B cell (primary cell): ENCODE results near the gene IQSEC3. TPM values are rescaled to one million over a fixed set of nuclear protein-coding genes. Genes with fewer than 3 reads are reported as not detected.

Experiments used
- ATAC-seq: fragments of 200-7000 bp; cut with Tn5 transposase; one replicate; pipeline ENCODE4 v1.10.0; 2021; ENCODE audit warnings: low read depth, mild to moderate bottlenecking, moderate number of reproducible peaks, moderate library complexity
- CTCF ChIA-PET: fragments of 350-600 bp; sonication (Branson Sonifier 250); formaldehyde crosslinking; loops from one replicate; lab custom pipeline; 2021; ENCODE audit warnings: antibody characterized with exemption, inconsistent platforms; lab: Charles Lee
- POLR2A ChIA-PET: fragments of 350-600 bp; sonication (Branson Sonifier 250); formaldehyde crosslinking; loops from one replicate; lab custom pipeline; 2021; ENCODE audit warnings: antibody characterized with exemption; lab: Charles Lee
- DNase-seq: peaks from one replicate; pipeline ENCODE4 v3.0.0; 2013
- H2AFZ ChIP-seq: 2 replicates; pipeline ENCODE4 v1.6.1; 2012; ENCODE audit warnings: mild to moderate bottlenecking, low read depth, low read length; ENCODE audit not compliant: insufficient read depth, poor library complexity, severe bottlenecking
- H3K27ac ChIP-seq, 2 donors: 1 replicate in 1 of 2; 2 replicates in 1 of 2; pipeline ENCODE4 v1.5.1; 2012 to 2013; ENCODE audit warnings: low read length in 2 of 2, mild to moderate bottlenecking in 2 of 2, moderate library complexity in 1 of 2
- H3K27me3 ChIP-seq, 4 experiments: fragments of 200-600 bp in 1 of 4; sonication (generic) in 1 of 4; replicated peaks in 1 of 4; 1 replicate in 2 of 4; 2 replicates in 2 of 4; pipeline versions ENCODE4 v1.6.1 to v1.7.0; 2013 to 2016; ENCODE audit warnings: low read length in 3 of 4, mild to moderate bottlenecking in 2 of 4, mixed read lengths in 1 of 4, moderate library complexity in 1 of 4; ENCODE audit not compliant: insufficient read depth in 4 of 4, control insufficient read depth in 3 of 4; ENCODE audit errors: control extremely low read depth in 1 of 4
- H3K36me3 ChIP-seq, 2 experiments: replicated peaks in 1 of 2; 1 replicate in 1 of 2; 2 replicates in 1 of 2; pipeline versions ENCODE4 v1.6.1 to v1.7.1; 2013; ENCODE audit warnings: low read length in 1 of 2; ENCODE audit not compliant: insufficient read depth in 2 of 2, control insufficient read depth in 1 of 2; ENCODE audit errors: control extremely low read depth in 1 of 2, extremely low read depth in 1 of 2
- H3K4me1 ChIP-seq, 2 donors: fragments of 200-600 bp in 1 of 2; sonication (generic) in 1 of 2; 1 replicate in 1 of 2; 2 replicates in 1 of 2; pipeline versions ENCODE4 v1.5.1 to v1.6.1; 2013 to 2017; ENCODE audit warnings: low read length in 2 of 2; ENCODE audit not compliant: control insufficient read depth in 2 of 2, insufficient read depth in 2 of 2
- H3K4me2 ChIP-seq: replicated peaks from 2 replicates; pipeline ENCODE3; 2012; ENCODE audit warnings: mild to moderate bottlenecking, low read depth, low read length; ENCODE audit not compliant: poor library complexity, severe bottlenecking
- H3K4me3 ChIP-seq, 5 experiments: fragments of 200-600 bp in 1 of 5; sonication (generic) in 1 of 5; 1 replicate in 3 of 5; 2 replicates in 2 of 5; pipeline versions ENCODE4 v1.5.1 to v1.7.0; 2011 to 2016; ENCODE audit warnings: low read length in 4 of 5, mild to moderate bottlenecking in 4 of 5, low read depth in 2 of 5, control low read depth in 1 of 5, moderate library complexity in 1 of 5; ENCODE audit not compliant: insufficient read depth in 1 of 5; ENCODE audit errors: control extremely low read depth in 1 of 5, extremely low read depth in 1 of 5
- H3K79me2 ChIP-seq: fragments of 200-600 bp; sonication (generic); one replicate; pipeline ENCODE4 v1.6.0; 2016; ENCODE audit warnings: low read length; ENCODE audit not compliant: control insufficient read depth, insufficient read depth
- H3K9ac ChIP-seq: fragments of 200-600 bp; sonication (generic); 2 replicates; pipeline ENCODE4 v1.6.1; 2017; ENCODE audit warnings: mild to moderate bottlenecking, low read length, moderate library complexity
- H3K9me3 ChIP-seq, 3 donors: one replicate each; pipeline versions ENCODE4 v1.6.1 to v1.7.1; 2013; ENCODE audit warnings: low read length in 2 of 3; ENCODE audit not compliant: control insufficient read depth in 2 of 3, insufficient read depth in 1 of 3; ENCODE audit errors: control extremely low read depth in 1 of 3
- H4K20me1 ChIP-seq: 2 replicates; pipeline ENCODE4 v1.6.0; 2012; ENCODE audit warnings: mild to moderate bottlenecking, low read length; ENCODE audit not compliant: insufficient read depth, control insufficient read depth, poor library complexity, severe bottlenecking
- H3K27ac Mint-ChIP-seq: one replicate; pipeline ENCODE4 v1.8.0; 2021; ENCODE audit warnings: mixed read lengths
- H3K27me3 Mint-ChIP-seq: one replicate; pipeline ENCODE4 v1.8.0; 2021; ENCODE audit warnings: mixed read lengths
- H3K4me1 Mint-ChIP-seq: one replicate; pipeline ENCODE4 v1.8.0; 2021; ENCODE audit warnings: mixed read lengths
- H3K4me3 Mint-ChIP-seq: one replicate; pipeline ENCODE4 v1.8.0; 2021; ENCODE audit warnings: mixed read lengths
- H3K9me3 Mint-ChIP-seq: one replicate; pipeline ENCODE4 v1.8.0; 2022; ENCODE audit warnings: mixed read lengths; ENCODE audit not compliant: insufficient read depth
- EZH2 ChIP-seq: IDR thresholded peaks from 2 replicates; pipeline ENCODE4 v1.6.1; 2012; ENCODE audit warnings: borderline replicate concordance, low read depth, mild to moderate bottlenecking, moderate library complexity, low read length; ENCODE audit not compliant: insufficient read depth, poor library complexity, severe bottlenecking
- WGBS: methylation state at CpG from one replicate; pipeline ENCODE4 v1.1.5; 2013; ENCODE audit warnings: missing lambda C conversion rate; ENCODE audit not compliant: insufficient coverage; 5-methylcytosine and 5-hydroxymethylcytosine counted together
- intact Hi-C: fragments of 100-400 bp; cut with micrococcal nuclease; formaldehyde crosslinking; loops from one replicate; pipeline ENCODE4 v1.10.0; 2022
- polyA plus RNA-seq: library from polyadenylated mRNA; depleted of rRNA; stranded (reverse); fragments of >200 nt; gene quantifications from 2 replicates; pipeline ENCODE4 v1.2.3, GENCODE V29; 2012
- total RNA-seq, 2 donors: library from RNA; stranded (reverse); fragments of 120-200 nt in 1 of 2; gene quantifications; 1 replicate in 1 of 2; 2 replicates in 1 of 2; pipeline versions ENCODE4 v1.2.3 to v1.2.4, GENCODE V29; 2013 to 2022
- TF ChIP-seq, protein P1 (sequence below): fragments of 200-600 bp; IDR thresholded peaks from one replicate; pipeline ENCODE4 v1.8.0; 2022; ENCODE audit warnings: antibody characterized with exemption, mild to moderate bottlenecking

IQSEC3 gene
- total and polyA plus RNA-seq, 2 donors (not counting 1 experiment from before 2014, with no cell fraction given), result 0.01 to 1.8 TPM

DNA sequence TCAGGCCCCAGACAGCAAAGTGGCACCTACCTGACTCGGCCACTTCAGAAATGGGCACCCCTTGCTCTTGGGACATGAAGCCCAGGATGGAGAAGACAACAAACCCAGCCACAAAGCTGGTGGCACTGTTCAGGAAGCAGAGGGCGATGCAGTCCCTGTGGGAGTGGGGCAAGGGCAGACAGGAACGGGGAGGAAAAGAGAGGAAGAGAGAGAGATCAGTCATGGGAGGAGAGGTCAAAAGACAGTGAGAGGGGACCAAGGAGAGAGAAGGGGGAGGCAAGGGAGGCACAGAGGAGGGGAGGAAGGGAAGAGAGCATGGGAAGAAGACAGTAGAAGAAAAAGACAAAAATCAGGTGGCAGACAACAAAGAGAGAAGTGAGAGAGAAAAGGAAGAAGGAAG, 130.8 kb downstream of the IQSEC3 start:
- H3K9me3 ChIP-seq, result peaks cover 0 to 8% (median 0%) of the 10 kb centered on the region in 3 donors
- no peak for TF ChIP-seq EZH2
- TF ChIP-seq, protein P1, sequence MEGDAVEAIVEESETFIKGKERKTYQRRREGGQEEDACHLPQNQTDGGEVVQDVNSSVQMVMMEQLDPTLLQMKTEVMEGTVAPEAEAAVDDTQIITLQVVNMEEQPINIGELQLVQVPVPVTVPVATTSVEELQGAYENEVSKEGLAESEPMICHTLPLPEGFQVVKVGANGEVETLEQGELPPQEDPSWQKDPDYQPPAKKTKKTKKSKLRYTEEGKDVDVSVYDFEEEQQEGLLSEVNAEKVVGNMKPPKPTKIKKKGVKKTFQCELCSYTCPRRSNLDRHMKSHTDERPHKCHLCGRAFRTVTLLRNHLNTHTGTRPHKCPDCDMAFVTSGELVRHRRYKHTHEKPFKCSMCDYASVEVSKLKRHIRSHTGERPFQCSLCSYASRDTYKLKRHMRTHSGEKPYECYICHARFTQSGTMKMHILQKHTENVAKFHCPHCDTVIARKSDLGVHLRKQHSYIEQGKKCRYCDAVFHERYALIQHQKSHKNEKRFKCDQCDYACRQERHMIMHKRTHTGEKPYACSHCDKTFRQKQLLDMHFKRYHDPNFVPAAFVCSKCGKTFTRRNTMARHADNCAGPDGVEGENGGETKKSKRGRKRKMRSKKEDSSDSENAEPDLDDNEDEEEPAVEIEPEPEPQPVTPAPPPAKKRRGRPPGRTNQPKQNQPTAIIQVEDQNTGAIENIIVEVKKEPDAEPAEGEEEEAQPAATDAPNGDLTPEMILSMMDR, result no peak
- H2AFZ ChIP-seq, result no peak overlapping the region
- no peaks in the 10 kb centered on the region for H3K36me3 ChIP-seq
- no peaks in the 10 kb centered on the region for H3K79me2 ChIP-seq
- Mint-ChIP-seq H3K4me3 (no peak overlapping the region), H3K27ac (no peak overlapping the region), H3K4me1 (no peaks in the 10 kb centered on the region), H3K27me3 (peaks cover 18% of the 10 kb centered on the region), H3K9me3 (peaks cover 2% of the 10 kb centered on the region)
- no peak for DNase-seq
- no peak overlapping the region for H3K4me2 ChIP-seq
- H3K27me3 ChIP-seq, result peaks cover 0 to 9% (median 0%) of the 10 kb centered on the region in 4 experiments
- no peaks in the 10 kb centered on the region for H3K4me1 ChIP-seq
- POLR2A ChIA-PET, result no interaction called here
- intact Hi-C loops, result no loop called here
- 61% methylated on average over 3 of the region's 3 CpGs for WGBS
- CTCF ChIA-PET, result no interaction called here
- no peak overlapping the region for H3K4me3 ChIP-seq
- H4K20me1 ChIP-seq, result no peaks in the 10 kb centered on the region
- H3K9ac ChIP-seq, result no peak overlapping the region
- no peak overlapping the region for H3K27ac ChIP-seq
- ATAC-seq, result no peak

DNA sequence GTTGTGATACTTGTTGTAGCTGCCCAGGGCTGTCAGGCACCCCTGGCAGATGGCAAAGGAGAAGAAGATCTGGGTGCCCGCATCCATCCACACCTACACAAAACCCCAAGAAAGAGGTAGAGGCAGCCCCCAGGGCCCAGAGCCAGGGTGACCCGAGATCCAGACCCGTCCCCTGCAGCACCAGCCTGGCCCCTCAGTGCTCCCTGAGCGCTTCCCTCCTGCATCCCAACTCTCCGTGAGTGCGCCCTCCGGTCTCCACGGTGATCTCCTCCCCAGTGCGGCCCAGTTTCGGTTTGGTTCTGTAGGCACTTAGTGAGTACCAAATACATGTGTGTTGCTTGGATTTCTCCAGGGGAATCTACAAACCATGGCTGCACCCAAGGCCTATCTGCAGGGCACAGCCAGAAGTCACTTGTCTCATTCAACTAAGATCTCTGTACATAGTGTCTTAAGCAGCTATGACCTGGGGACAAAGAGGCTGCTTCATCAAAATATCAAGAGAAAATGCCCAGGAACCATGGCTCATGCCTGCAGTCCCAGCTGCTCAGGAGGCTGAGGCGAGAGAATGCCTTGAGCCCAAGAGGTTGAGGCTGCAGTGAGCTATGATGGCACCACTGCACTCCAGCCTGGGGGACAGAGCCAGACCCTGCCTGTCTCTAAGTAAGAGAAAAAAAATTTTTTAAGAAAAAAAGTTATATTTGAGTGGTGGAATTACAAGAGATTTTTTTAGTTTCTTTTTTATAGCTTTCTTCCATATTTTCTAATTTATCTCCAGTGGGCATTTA, 131.5 kb downstream of the IQSEC3 start:
- ATAC-seq (no peak), DNase-seq (no peak)
- Histone ChIP-seq H3K4me1 (no peaks in the 10 kb centered on the region), H3K27ac (no peak overlapping the region), H3K9me3 (peaks cover 0 to 8% (median 0%) of the 10 kb centered on the region in 3 donors), H3K9ac (no peak overlapping the region), H2AFZ (no peak overlapping the region), H3K27me3 (peaks cover 0 to 14% (median 0%) of the 10 kb centered on the region in 4 experiments), H3K4me3 (no peak overlapping the region), H4K20me1 (no peaks in the 10 kb centered on the region), H3K4me2 (no peak overlapping the region), H3K79me2 (no peaks in the 10 kb centered on the region), H3K36me3 (no peaks in the 10 kb centered on the region)
- WGBS, result 97% methylated on average over 10 of the region's 11 CpGs
- peaks cover 15% of the 10 kb centered on the region for H3K27me3 Mint-ChIP-seq
- no peak overlapping the region for H3K4me3 Mint-ChIP-seq
- ChIA-PET CTCF (no interaction called here), POLR2A (no interaction called here)
- peaks cover 2% of the 10 kb centered on the region for H3K9me3 Mint-ChIP-seq
- TF ChIP-seq, protein P1, result no peak
- TF ChIP-seq EZH2, result no peak
- intact Hi-C loops, result no loop called here
- no peaks in the 10 kb centered on the region for H3K4me1 Mint-ChIP-seq
- H3K27ac Mint-ChIP-seq, result no peak overlapping the region
